Measurements from ENCODE around the gene LAMA5.

DNA sequence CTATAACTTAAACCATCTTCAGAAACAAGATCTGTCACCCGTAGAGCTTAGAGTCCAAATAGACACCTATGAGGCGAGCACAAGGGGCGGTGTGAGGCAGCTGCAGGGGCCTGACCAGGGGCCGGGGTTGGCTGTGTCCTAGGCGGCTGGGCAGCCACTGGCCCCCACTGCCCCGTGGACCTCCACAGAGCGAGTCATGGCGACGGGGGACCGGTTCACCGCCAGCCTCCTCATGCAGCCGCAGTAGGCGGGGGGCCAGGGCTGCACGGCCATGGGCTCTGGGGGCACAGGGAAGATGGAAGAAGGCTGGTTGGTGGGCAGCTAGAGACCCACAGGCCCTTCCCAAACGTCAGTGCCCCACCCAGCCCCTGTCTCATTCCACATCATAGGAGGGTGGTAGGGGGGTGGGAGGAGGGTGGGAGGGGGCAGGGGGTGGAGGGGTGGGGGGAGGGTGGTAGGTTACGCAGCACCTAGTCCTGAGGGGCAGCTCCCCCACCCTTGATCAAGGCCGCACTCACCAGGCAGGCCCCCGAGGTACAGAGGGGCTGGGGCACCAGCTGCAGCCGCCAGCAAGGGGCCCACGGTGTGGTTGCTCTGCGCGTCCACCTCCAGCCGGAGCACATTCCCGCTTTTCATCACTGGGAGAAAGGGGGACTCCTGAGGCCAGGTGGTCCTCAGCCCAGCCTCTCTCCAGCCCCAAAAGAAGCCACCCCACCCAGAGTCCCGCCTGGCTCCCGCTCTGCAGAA lies 57.7 kb downstream of the LAMA5 start:
- no peak for TF ChIP-seq POLR2A (IDR thresholded peaks at IDR 0.05)
- TF ChIP-seq, protein P1, sequence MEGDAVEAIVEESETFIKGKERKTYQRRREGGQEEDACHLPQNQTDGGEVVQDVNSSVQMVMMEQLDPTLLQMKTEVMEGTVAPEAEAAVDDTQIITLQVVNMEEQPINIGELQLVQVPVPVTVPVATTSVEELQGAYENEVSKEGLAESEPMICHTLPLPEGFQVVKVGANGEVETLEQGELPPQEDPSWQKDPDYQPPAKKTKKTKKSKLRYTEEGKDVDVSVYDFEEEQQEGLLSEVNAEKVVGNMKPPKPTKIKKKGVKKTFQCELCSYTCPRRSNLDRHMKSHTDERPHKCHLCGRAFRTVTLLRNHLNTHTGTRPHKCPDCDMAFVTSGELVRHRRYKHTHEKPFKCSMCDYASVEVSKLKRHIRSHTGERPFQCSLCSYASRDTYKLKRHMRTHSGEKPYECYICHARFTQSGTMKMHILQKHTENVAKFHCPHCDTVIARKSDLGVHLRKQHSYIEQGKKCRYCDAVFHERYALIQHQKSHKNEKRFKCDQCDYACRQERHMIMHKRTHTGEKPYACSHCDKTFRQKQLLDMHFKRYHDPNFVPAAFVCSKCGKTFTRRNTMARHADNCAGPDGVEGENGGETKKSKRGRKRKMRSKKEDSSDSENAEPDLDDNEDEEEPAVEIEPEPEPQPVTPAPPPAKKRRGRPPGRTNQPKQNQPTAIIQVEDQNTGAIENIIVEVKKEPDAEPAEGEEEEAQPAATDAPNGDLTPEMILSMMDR (IDR thresholded peaks at IDR 0.05), result no peak

Measured in right lobe of liver (tissue), 4 donors.